ENCODE data around the gene ELF2. TPM values are rescaled to one million over a fixed set of nuclear protein-coding genes. Genes with fewer than 3 reads are reported as not detected.

Gene ELF2
- polyA plus RNA-seq, 1 of the 3 experiments (the other 2 are of a cell fraction), result 14.0 TPM

DNA sequence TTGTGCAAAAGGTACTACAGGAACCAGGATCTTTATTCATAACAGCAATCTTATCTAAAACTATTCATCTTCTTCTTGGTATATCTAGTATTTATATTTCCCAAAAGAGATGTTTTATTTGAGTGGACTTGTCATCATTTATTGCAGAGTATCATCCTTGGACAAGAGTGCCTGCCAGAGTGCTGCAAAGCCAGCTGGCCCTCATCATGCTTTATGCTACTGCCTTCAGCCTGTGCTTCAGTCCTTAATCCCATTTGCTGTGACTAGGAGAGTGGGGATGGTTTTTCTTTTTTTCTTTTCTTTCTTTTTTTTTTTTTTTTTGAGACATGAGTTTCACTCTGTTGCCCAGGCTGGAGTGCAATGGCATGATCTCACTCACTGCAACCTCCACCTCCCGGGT, 33.5 kb upstream of the ELF2 start:
- Histone ChIP-seq H3K79me2 (ENCODE audit: insufficient read depth) (no peaks in the 10 kb centered on the region), H4K20me1 (ENCODE audit: insufficient read depth) (no peaks in the 10 kb centered on the region), H3K9ac (no peak overlapping the region), H3K36me3 (replicated peaks in 1 of 2; ENCODE audit: control insufficient read depth in 1 of 2, insufficient read depth in 2 of 2, low read length in 1 of 2) (no peaks in the 10 kb centered on the region), H3K4me2 (no peak overlapping the region), H3K9me2 (no peaks in the 10 kb centered on the region), H3K27me3 (ENCODE audit: insufficient read depth) (no peaks in the 10 kb centered on the region), H3F3A (replicated peaks; ENCODE audit: insufficient read depth) (no peaks in the 10 kb centered on the region), H3K9me3 (no peaks in the 10 kb centered on the region), H2AFZ (ENCODE audit: low read depth) (no peak overlapping the region), H3K4me3 (ENCODE audit: low read depth in 2 of 2, low read length in 1 of 2) (no peak overlapping the region), H3K4me1 (ENCODE audit: control insufficient read depth in 1 of 2, insufficient read depth in 2 of 2, low read depth in 1 of 2, low read length in 1 of 2) (peaks cover 0 to 9% of the 10 kb centered on the region in 2 experiments; a peak in 2 of 4 replicates), H3K27ac (ENCODE audit: low read depth in 2 of 2, low read length in 1 of 2) (no peak overlapping the region)
- POLR2A ChIA-PET, result no interaction called here
- CTCF ChIA-PET, result interaction anchor here (1.0 to 1.3 kb wide), 2 partner anchors 16 to 85 kb away, joined by 4 read pairs; no protein-coding TSS in a partner anchor
- WGBS (ENCODE audit: low lambda C conversion rate), result 74% methylated on average over 1 of the region's 1 CpG
- TF ChIP-seq SIN3A (IDR thresholded peaks at IDR 0.05; ENCODE audit: borderline replicate concordance, low read depth, low read length), result no peak
- no peak for TF ChIP-seq TCF12 (IDR thresholded peaks at IDR 0.05)
- TF ChIP-seq FOXM1 (IDR thresholded peaks at IDR 0.05; ENCODE audit: low read depth), result no peak
- TF ChIP-seq, protein P1, sequence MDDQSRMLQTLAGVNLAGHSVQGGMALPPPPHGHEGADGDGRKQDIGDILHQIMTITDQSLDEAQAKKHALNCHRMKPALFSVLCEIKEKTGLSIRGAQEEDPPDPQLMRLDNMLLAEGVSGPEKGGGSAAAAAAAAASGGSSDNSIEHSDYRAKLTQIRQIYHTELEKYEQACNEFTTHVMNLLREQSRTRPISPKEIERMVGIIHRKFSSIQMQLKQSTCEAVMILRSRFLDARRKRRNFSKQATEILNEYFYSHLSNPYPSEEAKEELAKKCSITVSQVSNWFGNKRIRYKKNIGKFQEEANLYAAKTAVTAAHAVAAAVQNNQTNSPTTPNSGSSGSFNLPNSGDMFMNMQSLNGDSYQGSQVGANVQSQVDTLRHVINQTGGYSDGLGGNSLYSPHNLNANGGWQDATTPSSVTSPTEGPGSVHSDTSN (IDR thresholded peaks at IDR 0.05), result no peak
- TF ChIP-seq EZH2phosphoT487 (IDR thresholded peaks at IDR 0.05; ENCODE audit: borderline replicate concordance, low read depth), result no peak
- no peak for TF ChIP-seq GATA2 (CRISPR knock-in tag; IDR thresholded peaks at IDR 0.05)
- TF ChIP-seq, protein P2, sequence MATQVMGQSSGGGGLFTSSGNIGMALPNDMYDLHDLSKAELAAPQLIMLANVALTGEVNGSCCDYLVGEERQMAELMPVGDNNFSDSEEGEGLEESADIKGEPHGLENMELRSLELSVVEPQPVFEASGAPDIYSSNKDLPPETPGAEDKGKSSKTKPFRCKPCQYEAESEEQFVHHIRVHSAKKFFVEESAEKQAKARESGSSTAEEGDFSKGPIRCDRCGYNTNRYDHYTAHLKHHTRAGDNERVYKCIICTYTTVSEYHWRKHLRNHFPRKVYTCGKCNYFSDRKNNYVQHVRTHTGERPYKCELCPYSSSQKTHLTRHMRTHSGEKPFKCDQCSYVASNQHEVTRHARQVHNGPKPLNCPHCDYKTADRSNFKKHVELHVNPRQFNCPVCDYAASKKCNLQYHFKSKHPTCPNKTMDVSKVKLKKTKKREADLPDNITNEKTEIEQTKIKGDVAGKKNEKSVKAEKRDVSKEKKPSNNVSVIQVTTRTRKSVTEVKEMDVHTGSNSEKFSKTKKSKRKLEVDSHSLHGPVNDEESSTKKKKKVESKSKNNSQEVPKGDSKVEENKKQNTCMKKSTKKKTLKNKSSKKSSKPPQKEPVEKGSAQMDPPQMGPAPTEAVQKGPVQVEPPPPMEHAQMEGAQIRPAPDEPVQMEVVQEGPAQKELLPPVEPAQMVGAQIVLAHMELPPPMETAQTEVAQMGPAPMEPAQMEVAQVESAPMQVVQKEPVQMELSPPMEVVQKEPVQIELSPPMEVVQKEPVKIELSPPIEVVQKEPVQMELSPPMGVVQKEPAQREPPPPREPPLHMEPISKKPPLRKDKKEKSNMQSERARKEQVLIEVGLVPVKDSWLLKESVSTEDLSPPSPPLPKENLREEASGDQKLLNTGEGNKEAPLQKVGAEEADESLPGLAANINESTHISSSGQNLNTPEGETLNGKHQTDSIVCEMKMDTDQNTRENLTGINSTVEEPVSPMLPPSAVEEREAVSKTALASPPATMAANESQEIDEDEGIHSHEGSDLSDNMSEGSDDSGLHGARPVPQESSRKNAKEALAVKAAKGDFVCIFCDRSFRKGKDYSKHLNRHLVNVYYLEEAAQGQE (IDR thresholded peaks at IDR 0.05; ENCODE audit: low read depth, low read length), result no peak
- DNase-seq, result no peak

DNA sequence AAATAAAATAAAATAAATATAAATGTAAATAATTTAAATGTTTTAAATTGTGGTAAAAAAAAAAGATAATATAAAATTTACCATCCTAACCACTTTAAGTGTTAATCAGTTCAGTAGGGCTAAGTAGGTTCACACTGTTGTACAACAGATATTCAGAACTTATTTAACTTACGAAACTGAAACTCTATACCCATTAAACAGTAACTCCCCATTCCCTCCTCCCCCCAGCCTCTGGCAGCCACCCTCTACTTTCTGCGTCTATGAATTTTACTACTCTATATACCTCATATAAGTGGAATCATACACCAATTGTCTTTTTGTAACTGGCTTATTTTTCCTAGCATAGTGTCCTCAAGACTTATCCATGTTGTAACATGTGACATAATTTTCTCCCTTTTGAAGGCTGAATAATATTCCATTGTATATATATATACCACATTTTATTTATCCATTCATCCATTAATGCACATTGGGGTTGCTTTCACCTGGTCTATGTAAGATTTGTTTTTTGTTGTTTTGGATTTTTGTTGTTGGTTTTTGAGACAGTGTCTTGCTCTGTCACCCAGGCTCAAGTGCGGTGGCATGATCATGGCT, 32.5 kb upstream of the ELF2 start:
- no peak overlapping the region for H3K27ac ChIP-seq (ENCODE audit: low read depth in 2 of 2, low read length in 1 of 2)
- POLR2A ChIA-PET, result no interaction called here
- TF ChIP-seq, protein P3, sequence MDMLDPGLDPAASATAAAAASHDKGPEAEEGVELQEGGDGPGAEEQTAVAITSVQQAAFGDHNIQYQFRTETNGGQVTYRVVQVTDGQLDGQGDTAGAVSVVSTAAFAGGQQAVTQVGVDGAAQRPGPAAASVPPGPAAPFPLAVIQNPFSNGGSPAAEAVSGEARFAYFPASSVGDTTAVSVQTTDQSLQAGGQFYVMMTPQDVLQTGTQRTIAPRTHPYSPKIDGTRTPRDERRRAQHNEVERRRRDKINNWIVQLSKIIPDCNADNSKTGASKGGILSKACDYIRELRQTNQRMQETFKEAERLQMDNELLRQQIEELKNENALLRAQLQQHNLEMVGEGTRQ (IDR thresholded peaks at IDR 0.05; ENCODE audit: borderline replicate concordance, low read depth, low read length), result no peak
- TF ChIP-seq, protein P4, sequence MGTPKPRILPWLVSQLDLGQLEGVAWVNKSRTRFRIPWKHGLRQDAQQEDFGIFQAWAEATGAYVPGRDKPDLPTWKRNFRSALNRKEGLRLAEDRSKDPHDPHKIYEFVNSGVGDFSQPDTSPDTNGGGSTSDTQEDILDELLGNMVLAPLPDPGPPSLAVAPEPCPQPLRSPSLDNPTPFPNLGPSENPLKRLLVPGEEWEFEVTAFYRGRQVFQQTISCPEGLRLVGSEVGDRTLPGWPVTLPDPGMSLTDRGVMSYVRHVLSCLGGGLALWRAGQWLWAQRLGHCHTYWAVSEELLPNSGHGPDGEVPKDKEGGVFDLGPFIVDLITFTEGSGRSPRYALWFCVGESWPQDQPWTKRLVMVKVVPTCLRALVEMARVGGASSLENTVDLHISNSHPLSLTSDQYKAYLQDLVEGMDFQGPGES (IDR thresholded peaks at IDR 0.05; ENCODE audit: low read depth, low read length), result no peak
- TF ChIP-seq YY1 (IDR thresholded peaks at IDR 0.05; ENCODE audit: low read depth) (no peak), TAF1 (IDR thresholded peaks at IDR 0.05; ENCODE audit: borderline replicate concordance, low read depth, low read length) (no peak), FOXM1 (IDR thresholded peaks at IDR 0.05; ENCODE audit: low read depth) (no peak), SMC3 (IDR thresholded peaks at IDR 0.05; ENCODE audit: low read depth, low read length) (no peak), FOXJ3 (CRISPR knock-in tag; IDR thresholded peaks at IDR 0.05) (no peak), EZH2phosphoT487 (IDR thresholded peaks at IDR 0.05; ENCODE audit: borderline replicate concordance, low read depth) (no peak), ELF1 (IDR thresholded peaks at IDR 0.05) (no peak)
- TF ChIP-seq, protein P5, sequence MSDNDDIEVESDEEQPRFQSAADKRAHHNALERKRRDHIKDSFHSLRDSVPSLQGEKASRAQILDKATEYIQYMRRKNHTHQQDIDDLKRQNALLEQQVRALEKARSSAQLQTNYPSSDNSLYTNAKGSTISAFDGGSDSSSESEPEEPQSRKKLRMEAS (IDR thresholded peaks at IDR 0.05; ENCODE audit: low read depth), result no peak
- TF ChIP-seq, protein P2 (IDR thresholded peaks at IDR 0.05; ENCODE audit: low read depth, low read length), result no peak

More for the DNA sequence above, 32.5 kb upstream of the ELF2 start:
- Histone ChIP-seq H3K36me3 (replicated peaks in 1 of 2; ENCODE audit: control insufficient read depth in 1 of 2, insufficient read depth in 2 of 2, low read length in 1 of 2) (no peaks in the 10 kb centered on the region), H4K20me1 (ENCODE audit: insufficient read depth) (no peaks in the 10 kb centered on the region), H3K9ac (no peak overlapping the region), H2AFZ (ENCODE audit: low read depth) (no peak overlapping the region), H3K4me1 (ENCODE audit: control insufficient read depth in 1 of 2, insufficient read depth in 2 of 2, low read depth in 1 of 2, low read length in 1 of 2) (peaks cover 0 to 8% of the 10 kb centered on the region in 2 experiments; a peak in 2 of 4 replicates), H3K4me3 (ENCODE audit: low read depth in 2 of 2, low read length in 1 of 2) (no peak overlapping the region), H3K4me2 (no peak overlapping the region), H3K27me3 (ENCODE audit: insufficient read depth) (no peaks in the 10 kb centered on the region), H3F3A (replicated peaks; ENCODE audit: insufficient read depth) (no peaks in the 10 kb centered on the region), H3K9me3 (no peaks in the 10 kb centered on the region), H3K9me2 (no peaks in the 10 kb centered on the region), H3K79me2 (ENCODE audit: insufficient read depth) (no peaks in the 10 kb centered on the region)
- no peak for DNase-seq
- CTCF ChIA-PET, result interaction anchor here (1.3 kb wide), 1 partner anchor 86 kb away, joined by 4 read pairs; no protein-coding TSS in a partner anchor
- WGBS (ENCODE audit: low lambda C conversion rate), result 93% methylated on average over 3 of the region's 3 CpGs
